ENCODE measurements around the gene ZSCAN2.

Gene ZSCAN2

GRCh38 chr15:84668221-84668982 is 67.6 kb downstream of the ZSCAN2 start:
- no peak for DNase-seq (ENCODE audit: low spot score)

DNA sequence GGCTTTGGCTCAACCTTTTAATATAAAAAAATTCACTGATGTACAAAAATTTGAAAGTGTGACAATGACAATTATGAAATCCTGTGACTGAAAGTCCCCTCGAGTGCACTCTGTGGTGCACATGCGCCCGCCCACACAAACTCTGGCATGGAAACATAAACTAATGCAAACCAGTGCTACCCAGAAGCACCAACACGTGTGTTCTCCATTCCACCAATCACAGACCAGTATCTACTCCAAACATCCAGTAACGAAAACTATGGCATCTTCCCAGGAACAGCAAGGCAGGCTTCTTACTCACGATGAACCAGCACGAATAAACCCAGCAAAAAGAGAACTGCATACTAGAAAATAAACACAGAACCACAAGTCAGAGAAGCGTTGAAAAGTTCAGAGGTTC is 68.9 kb downstream of the ZSCAN2 start:
- DNase-seq (ENCODE audit: low spot score): no peak

DNA sequence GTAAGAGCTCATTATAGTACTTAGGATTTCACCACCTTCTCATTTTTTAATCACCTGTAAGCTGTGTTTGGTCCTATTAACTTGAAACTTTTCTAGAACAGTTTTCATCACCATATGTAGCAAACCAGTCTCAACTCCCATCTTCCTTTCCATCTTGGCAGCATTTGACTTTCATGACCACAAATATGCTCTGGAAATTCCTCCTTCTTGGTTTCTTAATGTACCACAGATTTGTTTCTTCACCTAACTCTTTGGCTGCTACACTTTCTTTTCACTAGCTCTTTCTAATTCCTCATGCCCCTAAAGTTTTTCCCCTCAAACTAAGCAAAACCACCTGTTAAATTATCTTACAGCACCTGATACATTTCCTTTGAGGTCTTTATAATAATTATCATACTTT is 70.4 kb downstream of the ZSCAN2 start:
- no peak for DNase-seq (ENCODE audit: low spot score)
